ENCODE results near the gene RAP1B.

DNA sequence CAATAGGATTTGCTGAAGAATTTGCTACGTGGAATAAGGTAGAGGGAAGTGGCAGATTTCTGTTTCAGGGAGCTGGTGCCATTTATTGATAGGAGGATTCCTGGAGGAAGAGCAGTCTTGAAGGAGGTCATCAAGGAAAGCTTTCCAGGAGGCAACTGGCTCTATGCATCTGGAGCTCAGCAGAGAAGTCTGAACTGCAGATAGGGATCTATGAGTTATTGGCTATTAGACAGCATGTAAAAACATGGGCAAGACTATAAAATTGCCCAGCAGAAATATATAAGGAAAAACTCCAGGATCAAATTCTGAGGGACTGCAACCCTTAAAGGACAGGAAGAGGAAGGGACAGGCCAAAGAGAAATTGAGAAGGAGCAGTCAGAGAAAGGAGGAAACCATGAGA lies 8.9 kb upstream of the RAP1B start:
- TF ChIP-seq, protein P1, sequence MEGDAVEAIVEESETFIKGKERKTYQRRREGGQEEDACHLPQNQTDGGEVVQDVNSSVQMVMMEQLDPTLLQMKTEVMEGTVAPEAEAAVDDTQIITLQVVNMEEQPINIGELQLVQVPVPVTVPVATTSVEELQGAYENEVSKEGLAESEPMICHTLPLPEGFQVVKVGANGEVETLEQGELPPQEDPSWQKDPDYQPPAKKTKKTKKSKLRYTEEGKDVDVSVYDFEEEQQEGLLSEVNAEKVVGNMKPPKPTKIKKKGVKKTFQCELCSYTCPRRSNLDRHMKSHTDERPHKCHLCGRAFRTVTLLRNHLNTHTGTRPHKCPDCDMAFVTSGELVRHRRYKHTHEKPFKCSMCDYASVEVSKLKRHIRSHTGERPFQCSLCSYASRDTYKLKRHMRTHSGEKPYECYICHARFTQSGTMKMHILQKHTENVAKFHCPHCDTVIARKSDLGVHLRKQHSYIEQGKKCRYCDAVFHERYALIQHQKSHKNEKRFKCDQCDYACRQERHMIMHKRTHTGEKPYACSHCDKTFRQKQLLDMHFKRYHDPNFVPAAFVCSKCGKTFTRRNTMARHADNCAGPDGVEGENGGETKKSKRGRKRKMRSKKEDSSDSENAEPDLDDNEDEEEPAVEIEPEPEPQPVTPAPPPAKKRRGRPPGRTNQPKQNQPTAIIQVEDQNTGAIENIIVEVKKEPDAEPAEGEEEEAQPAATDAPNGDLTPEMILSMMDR (IDR thresholded peaks at IDR 0.05): no peak
- TF ChIP-seq POLR2A (IDR thresholded peaks at IDR 0.05): no peak
